Measurements from ENCODE around the gene CDK5RAP3. TPM values are rescaled to one million over a fixed set of nuclear protein-coding genes. Genes with fewer than 3 reads are reported as not detected.

Gene CDK5RAP3
- total RNA-seq, 4 donors from 2014 or later = 43.9 to 70.2 (median 58.4) TPM

- Histone ChIP-seq H3K4me3 (no peak overlapping the region), H3K27ac (replicated peaks in 1 of 4) (no peak overlapping the region), H3K9me3 (no peaks in the 10 kb centered on the region), H3K27me3 (no peaks in the 10 kb centered on the region), H3K4me1 (peaks cover 0 to 4% (median 0%) of the 10 kb centered on the region in 4 donors), H3K36me3 (peaks cover 35 to 85% (median 79%) of the 10 kb centered on the region in 4 donors)
- intact Hi-C loops (cut with DNase I) = no loop called here
- TF ChIP-seq CTCF (IDR thresholded peaks at IDR 0.05) (no peak), POLR2AphosphoS5 (IDR thresholded peaks at IDR 0.05) (no peak), EP300 (IDR thresholded peaks at IDR 0.05) (no peak), POLR2A (IDR thresholded peaks at IDR 0.05; ENCODE audit: low read depth) (no peak)
- no peak for DNase-seq (ENCODE audit: extremely low spot score)
These were observed 9.6 kb downstream of the CDK5RAP3 start for GRCh38 chr17:47980541-47980940.

DNA sequence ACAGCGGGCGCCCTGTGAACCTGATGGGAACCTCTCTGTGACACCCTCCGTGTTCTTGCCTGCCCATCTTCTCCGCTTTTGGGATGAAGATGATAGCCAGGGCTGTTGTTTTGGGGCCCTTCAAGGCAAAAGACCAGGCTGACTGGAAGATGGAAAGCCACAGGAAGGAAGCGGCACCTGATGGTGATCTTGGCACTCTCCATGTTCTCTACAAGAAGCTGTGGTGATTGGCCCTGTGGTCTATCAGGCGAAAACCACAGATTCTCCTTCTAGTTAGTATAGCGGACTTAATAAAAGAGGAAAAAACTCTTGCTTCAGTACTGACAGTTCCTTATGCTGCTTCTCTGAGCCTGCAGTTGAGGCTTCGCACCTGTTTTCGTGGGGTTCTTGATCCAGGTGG is 10.5 kb downstream of the CDK5RAP3 start:
- Histone ChIP-seq H3K36me3 (peaks cover 26 to 76% (median 70%) of the 10 kb centered on the region in 4 donors), H3K4me1 (peaks cover 0 to 4% (median 0%) of the 10 kb centered on the region in 4 donors), H3K27ac (replicated peaks in 1 of 4) (no peak overlapping the region), H3K9me3 (no peaks in the 10 kb centered on the region), H3K27me3 (no peaks in the 10 kb centered on the region), H3K4me3 (no peak overlapping the region)
- WGBS = 96% methylated on average over 9 of the region's 9 CpGs
- DNase-seq (ENCODE audit: extremely low spot score) = no peak
- TF ChIP-seq POLR2AphosphoS5 (IDR thresholded peaks at IDR 0.05) (no peak), CTCF (IDR thresholded peaks at IDR 0.05) (no peak), EP300 (IDR thresholded peaks at IDR 0.05) (no peak), POLR2A (IDR thresholded peaks at IDR 0.05; ENCODE audit: low read depth) (no peak)
- intact Hi-C loops (cut with DNase I) = no loop called here

- Histone ChIP-seq H3K36me3 (peaks cover 26 to 69% (median 64%) of the 10 kb centered on the region in 4 donors), H3K4me1 (peaks cover 0 to 8% (median 3%) of the 10 kb centered on the region in 4 donors), H3K27ac (replicated peaks in 1 of 4) (no peak overlapping the region), H3K27me3 (no peaks in the 10 kb centered on the region), H3K4me3 (no peak overlapping the region), H3K9me3 (no peaks in the 10 kb centered on the region)
- no peak for DNase-seq (ENCODE audit: extremely low spot score)
- intact Hi-C loops (cut with DNase I) = no loop called here
- 74% methylated on average over 14 of the region's 14 CpGs for WGBS
- TF ChIP-seq POLR2AphosphoS5 (IDR thresholded peaks at IDR 0.05) (no peak), EP300 (IDR thresholded peaks at IDR 0.05) (no peak), CTCF (IDR thresholded peaks at IDR 0.05) (no peak), POLR2A (IDR thresholded peaks at IDR 0.05; ENCODE audit: low read depth) (no peak)
These were observed 11.2 kb downstream of the CDK5RAP3 start for GRCh38 chr17:47982091-47982617.

DNA sequence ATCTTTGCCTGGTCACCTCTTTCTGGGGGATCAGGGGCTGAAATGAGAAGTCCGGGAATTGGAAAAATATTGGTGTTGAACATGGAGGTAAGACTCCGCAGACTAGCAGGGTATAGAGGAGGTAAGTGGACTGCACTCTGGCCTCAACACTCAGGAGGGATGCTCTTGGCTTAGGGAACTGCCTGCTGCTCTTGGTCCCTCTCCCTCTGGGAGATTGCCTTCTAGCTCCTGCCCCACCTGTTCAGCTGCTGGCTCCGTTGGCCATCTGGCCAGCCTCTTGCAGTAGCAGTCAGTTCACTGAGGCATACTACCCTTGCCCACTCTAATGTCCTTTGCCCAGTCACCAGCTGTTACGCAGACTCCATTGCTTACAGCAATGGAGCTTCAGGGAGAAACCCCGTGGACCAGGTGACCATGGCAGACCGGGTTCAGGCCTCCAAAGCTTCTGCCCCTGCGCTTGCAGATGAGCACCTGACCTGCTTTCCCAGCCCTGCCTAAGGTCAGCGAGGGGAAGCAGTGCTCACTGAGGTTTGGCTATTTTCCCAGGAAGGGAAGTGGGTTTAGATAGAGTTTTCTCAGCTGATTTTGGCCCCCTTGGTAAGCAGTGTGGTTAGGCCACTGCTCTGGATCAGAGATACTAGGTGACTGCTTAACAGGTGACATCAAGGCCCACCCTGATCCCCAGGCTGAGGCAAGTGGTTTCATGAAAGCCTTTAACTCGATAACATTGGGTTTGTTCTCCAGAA is 11.9 kb downstream of the CDK5RAP3 start:
- WGBS = 87% methylated on average over 7 of the region's 9 CpGs
- no peak overlapping the region for H3K27ac ChIP-seq (replicated peaks in 1 of 4)
- TF ChIP-seq POLR2AphosphoS5 (IDR thresholded peaks at IDR 0.05) = no peak
- TF ChIP-seq CTCF (IDR thresholded peaks at IDR 0.05) = no peak
- no peak for TF ChIP-seq EP300 (IDR thresholded peaks at IDR 0.05)
- no peak for TF ChIP-seq POLR2A (IDR thresholded peaks at IDR 0.05; ENCODE audit: low read depth)
- intact Hi-C loops (cut with DNase I) = no loop called here
- peaks cover 20 to 62% (median 57%) of the 10 kb centered on the region in 4 donors for H3K36me3 ChIP-seq
- no peak for DNase-seq (ENCODE audit: extremely low spot score)
- peaks cover 0 to 15% (median 10%) of the 10 kb centered on the region in 4 donors for H3K4me1 ChIP-seq
- no peaks in the 10 kb centered on the region for H3K27me3 ChIP-seq
- H3K9me3 ChIP-seq = no peaks in the 10 kb centered on the region
- H3K4me3 ChIP-seq = no peak overlapping the region
